ENCODE data around the gene H6PD. TPM values are rescaled to one million over a fixed set of nuclear protein-coding genes. Genes with fewer than 3 reads are reported as not detected.
A peak's percentile ranks its signal among the peaks of the same experiment; 100 is the strongest.

The H6PD gene
- total and polyA plus RNA-seq, 2 donors from 2014 or later = 5.7 to 64.3 TPM

- Histone ChIP-seq H3K4me3 (ENCODE audit: low read length in 3 of 3) (no peak overlapping the region), H3K9me3 (ENCODE audit: control insufficient read depth in 2 of 3, insufficient read depth in 1 of 3, low read length in 3 of 3) (no peaks in the 10 kb centered on the region), H3K27me3 (ENCODE audit: control insufficient read depth, insufficient read depth, low read length) (no peaks in the 10 kb centered on the region), H3K4me1 (ENCODE audit: control insufficient read depth in 2 of 3, insufficient read depth in 2 of 3, low read depth in 1 of 3, low read length in 3 of 3) (no peaks in the 10 kb centered on the region), H3K27ac (ENCODE audit: low read depth in 2 of 2, low read length in 2 of 2) (no peak overlapping the region), H3K9ac (ENCODE audit: low read length in 3 of 3) (no peak overlapping the region), H3K36me3 (ENCODE audit: control insufficient read depth in 2 of 3, insufficient read depth in 3 of 3, low read length in 3 of 3) (no peaks in the 10 kb centered on the region)
- no peak for FAIRE-seq
- intact Hi-C loops (cut with DNase I) = no loop called here
- TF ChIP-seq CTCF (IDR thresholded peaks at IDR 0.05; ENCODE audit: borderline replicate concordance, extremely low read depth, insufficient read depth) = no peak
- no peak for DNase-seq
Observed at GRCh38 chr1:9275161-9275560, 40.6 kb downstream of the H6PD start.

- no peak for FAIRE-seq
- no peak overlapping the region for H3K27ac ChIP-seq (ENCODE audit: low read depth in 2 of 2, low read length in 2 of 2)
- no peaks in the 10 kb centered on the region for H3K27me3 ChIP-seq (ENCODE audit: control insufficient read depth, insufficient read depth, low read length)
- no peaks in the 10 kb centered on the region for H3K36me3 ChIP-seq (ENCODE audit: control insufficient read depth in 2 of 3, insufficient read depth in 3 of 3, low read length in 3 of 3)
- H3K9ac ChIP-seq (ENCODE audit: low read length in 3 of 3) = no peak overlapping the region
- H3K9me3 ChIP-seq (ENCODE audit: control insufficient read depth in 2 of 3, insufficient read depth in 1 of 3, low read length in 3 of 3) = no peaks in the 10 kb centered on the region
- TF ChIP-seq CTCF (IDR thresholded peaks at IDR 0.05; ENCODE audit: borderline replicate concordance, extremely low read depth, insufficient read depth) = no peak
- H3K4me3 ChIP-seq (ENCODE audit: low read length in 3 of 3) = no peak overlapping the region
- peaks cover 0 to 3% (median 0%) of the 10 kb centered on the region in 3 donors for H3K4me1 ChIP-seq (ENCODE audit: control insufficient read depth in 2 of 3, insufficient read depth in 2 of 3, low read depth in 1 of 3, low read length in 3 of 3)
- intact Hi-C loops (cut with DNase I) = no loop called here
- no peak for DNase-seq
Observed at GRCh38 chr1:9275567-9276034, 41.0 kb downstream of the H6PD start.

- intact Hi-C loops (cut with DNase I) = no loop called here
- H3K36me3 ChIP-seq (ENCODE audit: control insufficient read depth in 2 of 3, insufficient read depth in 3 of 3, low read length in 3 of 3) = no peaks in the 10 kb centered on the region
- H3K9ac ChIP-seq (ENCODE audit: low read length in 3 of 3) = no peak overlapping the region
- H3K9me3 ChIP-seq (ENCODE audit: control insufficient read depth in 2 of 3, insufficient read depth in 1 of 3, low read length in 3 of 3) = no peaks in the 10 kb centered on the region
- H3K27me3 ChIP-seq (ENCODE audit: control insufficient read depth, insufficient read depth, low read length) = no peaks in the 10 kb centered on the region
- H3K4me1 ChIP-seq (ENCODE audit: control insufficient read depth in 2 of 3, insufficient read depth in 2 of 3, low read depth in 1 of 3, low read length in 3 of 3) = peaks cover 0 to 5% (median 0%) of the 10 kb centered on the region in 3 donors
- no peak for TF ChIP-seq CTCF (IDR thresholded peaks at IDR 0.05; ENCODE audit: borderline replicate concordance, extremely low read depth, insufficient read depth)
- no peak for FAIRE-seq
- H3K4me3 ChIP-seq (ENCODE audit: low read length in 3 of 3) = no peak overlapping the region
- DNase-seq = no peak
- no peak overlapping the region for H3K27ac ChIP-seq (ENCODE audit: low read depth in 2 of 2, low read length in 2 of 2)
Observed at GRCh38 chr1:9278116-9278515, 43.5 kb downstream of the H6PD start.

- Histone ChIP-seq H3K4me3 (ENCODE audit: low read length in 3 of 3) (no peak overlapping the region), H3K27me3 (ENCODE audit: control insufficient read depth, insufficient read depth, low read length) (no peaks in the 10 kb centered on the region), H3K36me3 (ENCODE audit: control insufficient read depth in 2 of 3, insufficient read depth in 3 of 3, low read length in 3 of 3) (no peaks in the 10 kb centered on the region), H3K4me1 (ENCODE audit: control insufficient read depth in 2 of 3, insufficient read depth in 2 of 3, low read depth in 1 of 3, low read length in 3 of 3) (peaks cover 0 to 5% (median 0%) of the 10 kb centered on the region in 3 donors), H3K9ac (ENCODE audit: low read length in 3 of 3) (no peak overlapping the region), H3K9me3 (ENCODE audit: control insufficient read depth in 2 of 3, insufficient read depth in 1 of 3, low read length in 3 of 3) (no peaks in the 10 kb centered on the region), H3K27ac (ENCODE audit: low read depth in 2 of 2, low read length in 2 of 2) (no peak overlapping the region)
- no peak for TF ChIP-seq CTCF (IDR thresholded peaks at IDR 0.05; ENCODE audit: borderline replicate concordance, extremely low read depth, insufficient read depth)
- intact Hi-C loops (cut with DNase I) = no loop called here
- no peak for FAIRE-seq
- DNase-seq = peak in 1 of 5 donors; percentile 24
Observed at GRCh38 chr1:9278585-9279153, 44.1 kb downstream of the H6PD start.
